Fibroblast of skin of back (primary cell): ENCODE results near the gene TRAPPC3.

Experiments used
- DNase-seq: peaks from one replicate; pipeline ENCODE4 v3.0.0-alpha.2; 2013

TRAPPC3 gene

DNA sequence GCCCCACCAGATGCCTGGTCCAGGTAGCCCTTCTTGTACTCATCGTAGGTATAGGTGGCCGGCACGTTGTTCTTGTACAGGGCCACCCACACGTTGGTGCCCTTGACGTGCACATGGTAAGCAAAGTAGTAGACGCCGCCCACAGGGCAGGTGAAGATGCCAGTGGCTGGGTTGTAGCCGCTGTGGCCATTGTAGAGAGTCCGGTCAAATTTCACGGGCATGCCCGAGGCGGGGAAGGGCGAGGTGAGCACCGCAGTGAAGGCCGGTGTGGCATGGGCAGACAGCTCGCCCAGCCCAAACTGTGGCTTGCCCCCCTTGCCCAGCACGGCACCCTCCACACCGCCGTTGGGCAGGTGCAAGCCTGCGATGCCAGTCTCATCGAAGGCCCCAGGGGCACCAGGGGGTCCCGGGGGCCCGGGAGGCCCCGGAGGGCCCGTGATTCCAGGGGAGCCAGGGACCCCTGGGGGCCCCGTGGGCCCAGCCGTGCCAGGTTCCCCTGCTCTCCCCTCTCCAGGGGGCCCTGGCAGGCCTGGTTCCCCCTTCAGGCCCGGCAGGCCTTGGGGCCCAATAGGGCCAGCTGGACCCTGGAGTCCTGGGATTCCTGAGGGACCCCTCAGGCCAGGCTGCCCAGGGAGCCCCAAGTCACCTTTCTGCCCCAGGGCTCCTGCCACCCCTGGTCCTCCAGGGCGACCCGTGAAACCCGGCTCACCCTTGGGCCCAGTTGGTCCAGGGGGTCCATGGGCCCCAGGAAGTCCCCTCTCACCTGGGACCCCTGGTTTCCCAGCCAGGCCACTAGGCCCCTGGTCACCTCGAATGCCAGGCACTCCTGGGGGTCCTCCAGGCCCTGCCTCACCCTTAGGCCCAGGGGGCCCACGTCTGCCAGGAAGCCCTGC lies 51.3 kb downstream of the TRAPPC3 start:
- no peak for DNase-seq

DNA sequence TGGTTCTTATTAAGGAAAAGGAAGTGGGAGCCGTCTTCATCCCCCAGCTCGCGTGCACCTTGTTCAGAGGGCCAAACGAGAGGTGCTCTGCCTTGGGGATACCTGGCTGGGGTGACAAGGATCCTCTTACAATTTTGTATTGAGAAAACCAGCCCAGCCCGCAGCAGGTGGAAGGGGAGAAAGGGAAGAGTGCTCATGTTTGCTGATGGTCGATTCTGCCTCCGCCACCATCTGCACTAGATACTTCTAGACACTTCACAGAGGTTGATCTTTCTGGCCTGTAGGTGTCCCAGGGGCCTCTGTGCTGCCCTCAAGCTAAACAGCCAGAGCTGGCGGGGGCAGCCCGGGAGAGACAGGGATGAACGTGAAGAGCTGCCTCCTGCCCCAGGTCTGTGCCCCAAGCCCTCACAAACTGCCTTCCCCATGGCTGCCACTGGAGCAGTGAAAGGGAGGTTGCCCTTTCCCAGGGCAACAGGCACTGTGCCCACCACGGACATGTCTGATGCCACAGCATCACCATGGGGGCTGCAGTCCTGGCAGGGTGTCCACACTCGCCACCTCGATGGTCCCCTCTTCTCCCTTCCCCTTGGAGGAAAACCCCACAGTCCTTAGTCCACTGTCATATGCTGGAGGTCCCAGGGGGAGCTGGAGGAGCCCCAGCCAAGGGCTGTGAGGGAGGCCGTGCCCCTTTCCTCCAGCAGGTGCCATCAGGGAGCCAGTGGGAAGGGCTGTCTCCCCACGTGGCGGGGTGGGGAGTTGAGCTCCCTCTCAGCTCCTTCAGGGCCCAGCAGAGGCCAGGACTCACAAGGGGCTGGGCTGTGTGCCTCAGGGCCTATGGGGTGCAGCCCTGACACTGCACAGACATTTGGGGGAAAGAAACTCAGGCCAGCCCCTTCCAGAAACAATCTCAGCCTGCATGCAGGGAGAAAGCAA lies 52.5 kb downstream of the TRAPPC3 start:
- DNase-seq, result peak; percentile 36

DNA sequence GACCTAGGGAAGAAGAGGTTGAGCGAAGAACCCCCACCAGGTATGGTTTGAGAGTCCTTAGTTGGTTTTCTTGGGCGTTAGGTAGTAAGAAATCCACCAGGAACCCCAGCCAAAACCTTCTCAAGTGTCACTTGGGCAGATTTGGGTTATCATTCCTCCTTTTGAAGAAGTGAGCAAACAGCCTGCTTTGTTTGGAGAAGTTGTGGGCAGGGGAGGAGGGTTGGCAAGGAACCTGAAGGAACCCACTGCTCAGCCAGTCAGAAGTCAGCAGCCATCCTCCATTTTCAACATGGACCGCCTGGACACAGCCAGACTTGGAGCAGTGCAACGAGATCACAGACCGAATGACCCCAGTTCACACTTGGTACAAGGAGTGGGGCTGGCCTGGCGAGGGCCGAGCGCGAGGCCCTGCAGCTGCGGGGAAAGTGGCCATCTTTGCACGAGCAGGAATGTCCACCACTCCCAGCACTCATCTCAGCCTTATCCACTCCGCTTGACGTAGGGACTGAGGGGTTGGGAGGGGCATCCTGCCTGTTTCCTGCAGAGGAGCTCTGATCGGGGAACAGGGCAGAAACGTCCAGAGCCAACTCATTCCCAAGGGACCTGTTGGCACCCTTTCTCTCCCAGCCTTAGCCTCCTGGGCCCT lies 53.4 kb downstream of the TRAPPC3 start:
- DNase-seq, result no peak

DNA sequence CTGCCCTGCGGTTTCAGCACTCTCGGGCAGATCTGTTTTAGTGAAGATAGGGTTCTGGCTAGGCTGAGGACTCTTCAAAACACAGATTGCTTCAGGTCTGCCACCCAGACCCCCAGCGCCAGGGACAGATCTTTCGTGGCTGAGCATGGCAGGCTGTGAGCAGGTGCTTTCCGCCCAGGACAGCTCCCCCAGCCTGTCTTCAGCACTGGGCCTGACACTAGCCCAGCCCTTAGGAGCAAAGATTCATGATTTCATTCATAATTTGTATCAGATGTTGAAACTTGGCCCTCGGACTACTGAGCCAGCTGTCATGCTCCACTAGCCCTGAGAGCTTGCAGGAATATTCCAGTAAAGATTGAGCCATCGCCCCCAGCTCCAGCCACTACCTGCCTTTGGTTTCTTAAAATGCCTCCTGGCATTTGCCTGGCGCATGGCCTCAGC lies 54.6 kb downstream of the TRAPPC3 start:
- no peak for DNase-seq

DNA sequence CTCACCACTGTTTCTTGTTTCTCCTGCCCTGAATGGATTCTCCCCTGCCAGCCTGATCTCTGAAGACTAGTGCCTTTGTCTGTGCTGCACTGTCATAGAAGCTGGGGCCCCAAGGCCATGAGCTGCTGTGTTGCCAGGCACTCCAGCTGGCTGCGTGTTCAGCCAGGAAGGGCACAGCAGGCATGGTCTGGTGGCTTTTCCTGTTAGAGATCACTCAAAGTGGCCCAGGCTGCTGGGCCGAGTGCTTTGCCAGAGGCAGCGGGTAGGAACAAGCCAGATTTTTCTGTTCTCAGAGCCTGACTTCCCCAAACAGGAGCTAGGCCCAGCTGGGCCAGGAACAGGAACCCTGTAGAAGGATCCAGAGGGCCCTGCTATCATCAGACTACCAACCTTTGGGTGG lies 55.4 kb downstream of the TRAPPC3 start:
- DNase-seq, result no peak

DNA sequence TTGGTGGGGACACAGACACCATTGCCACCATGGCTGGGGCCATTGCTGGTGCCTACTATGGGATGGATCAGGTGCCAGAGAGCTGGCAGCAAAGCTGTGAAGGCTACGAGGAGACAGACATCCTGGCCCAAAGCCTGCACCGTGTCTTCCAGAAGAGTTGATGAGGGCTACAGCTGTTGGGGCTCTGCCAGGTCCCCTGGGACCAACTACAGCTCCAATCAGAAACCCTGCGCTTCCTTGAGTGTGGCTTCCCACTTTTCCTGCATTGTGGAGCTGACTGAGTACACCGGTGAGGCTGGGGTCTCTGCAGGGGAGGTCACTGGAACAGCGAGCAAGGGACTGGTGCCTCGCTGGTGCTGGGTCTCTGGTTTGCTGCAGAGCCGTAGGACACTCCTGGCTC lies 56.1 kb downstream of the TRAPPC3 start:
- no peak for DNase-seq

DNA sequence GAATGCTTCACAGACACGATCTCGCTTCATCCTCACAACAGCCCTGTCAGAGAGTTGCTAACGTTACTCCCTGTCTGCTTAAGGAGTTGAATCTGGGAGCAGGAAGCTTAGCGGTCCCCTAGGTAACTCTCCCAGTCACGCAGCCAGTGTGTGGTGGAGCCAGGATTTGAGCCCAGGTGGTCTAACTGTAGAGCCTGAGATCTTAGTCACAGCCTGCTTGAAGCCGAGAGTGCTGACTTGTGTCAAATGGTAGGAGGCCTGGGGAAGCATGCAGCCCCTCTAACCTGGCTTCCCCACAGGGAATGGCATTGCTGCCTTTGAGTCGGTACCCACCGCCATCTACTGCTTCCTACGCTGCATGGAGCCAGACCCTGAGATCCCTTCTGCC lies 56.5 kb downstream of the TRAPPC3 start:
- no peak for DNase-seq

DNA sequence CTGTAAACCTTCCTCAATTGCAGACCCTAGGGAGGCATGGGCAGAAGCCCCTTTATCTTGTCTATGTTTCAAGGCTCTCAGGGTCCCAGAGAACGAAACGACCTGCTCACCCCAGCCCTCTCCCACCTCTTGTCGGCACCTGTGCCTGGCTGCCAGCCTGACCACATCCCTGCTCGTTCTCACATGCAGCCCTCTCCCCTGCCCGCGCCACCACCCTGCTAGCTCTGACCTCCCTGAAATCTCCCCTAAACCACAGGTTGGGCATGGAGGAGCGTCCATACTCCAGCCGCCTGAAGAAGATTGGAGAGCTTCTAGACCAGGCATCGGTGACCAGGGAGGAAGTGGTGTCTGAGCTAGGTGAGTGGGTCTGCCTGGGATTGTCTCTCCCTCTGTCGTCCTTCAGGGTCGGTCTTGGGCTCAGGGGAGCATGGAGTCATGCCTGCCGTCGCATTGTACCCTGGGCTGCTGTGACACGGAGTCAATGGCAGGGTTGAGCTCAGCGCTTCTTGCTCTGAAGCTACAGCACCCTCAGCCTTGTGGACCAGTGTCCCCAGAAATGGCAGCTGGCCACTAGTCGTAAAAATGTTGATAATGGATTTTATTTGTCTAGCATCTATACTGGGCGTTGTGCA lies 57.0 kb downstream of the TRAPPC3 start:
- DNase-seq, result no peak

DNA sequence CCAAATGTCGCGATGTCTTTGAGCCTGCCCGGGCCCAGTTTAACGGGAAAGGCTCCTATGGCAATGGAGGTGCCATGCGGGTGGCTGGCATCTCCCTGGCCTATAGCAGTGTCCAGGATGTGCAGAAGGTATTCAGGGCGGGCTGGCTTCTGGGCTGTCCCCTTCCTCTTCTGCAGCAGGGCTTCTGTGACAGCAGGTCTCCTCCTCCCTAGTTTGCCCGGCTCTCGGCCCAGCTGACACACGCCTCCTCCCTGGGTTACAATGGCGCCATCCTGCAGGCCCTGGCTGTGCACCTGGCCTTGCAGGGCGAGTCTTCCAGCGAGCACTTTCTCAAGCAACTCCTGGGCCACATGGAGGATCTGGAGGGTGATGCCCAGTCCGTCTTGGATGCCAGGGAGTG lies 57.6 kb downstream of the TRAPPC3 start:
- DNase-seq, result no peak

DNA sequence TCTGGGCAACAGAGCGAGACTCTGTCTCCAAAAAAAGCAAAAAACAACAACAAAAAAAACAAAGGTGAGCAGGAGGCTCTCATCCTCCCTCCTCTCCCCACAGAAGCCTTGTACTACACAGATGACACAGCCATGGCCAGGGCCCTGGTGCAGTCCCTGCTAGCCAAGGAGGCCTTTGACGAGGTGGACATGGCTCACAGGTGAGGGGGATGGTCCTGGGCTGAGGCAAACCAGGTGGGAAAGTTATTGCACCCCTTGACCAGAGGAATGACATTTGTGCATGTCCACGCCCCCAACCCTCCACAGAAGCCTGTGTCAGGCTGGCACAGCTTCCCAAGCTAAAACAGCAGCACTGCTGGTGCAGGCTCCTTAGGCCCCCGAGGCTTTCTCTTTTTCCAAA lies 58.1 kb downstream of the TRAPPC3 start:
- no peak for DNase-seq

DNA sequence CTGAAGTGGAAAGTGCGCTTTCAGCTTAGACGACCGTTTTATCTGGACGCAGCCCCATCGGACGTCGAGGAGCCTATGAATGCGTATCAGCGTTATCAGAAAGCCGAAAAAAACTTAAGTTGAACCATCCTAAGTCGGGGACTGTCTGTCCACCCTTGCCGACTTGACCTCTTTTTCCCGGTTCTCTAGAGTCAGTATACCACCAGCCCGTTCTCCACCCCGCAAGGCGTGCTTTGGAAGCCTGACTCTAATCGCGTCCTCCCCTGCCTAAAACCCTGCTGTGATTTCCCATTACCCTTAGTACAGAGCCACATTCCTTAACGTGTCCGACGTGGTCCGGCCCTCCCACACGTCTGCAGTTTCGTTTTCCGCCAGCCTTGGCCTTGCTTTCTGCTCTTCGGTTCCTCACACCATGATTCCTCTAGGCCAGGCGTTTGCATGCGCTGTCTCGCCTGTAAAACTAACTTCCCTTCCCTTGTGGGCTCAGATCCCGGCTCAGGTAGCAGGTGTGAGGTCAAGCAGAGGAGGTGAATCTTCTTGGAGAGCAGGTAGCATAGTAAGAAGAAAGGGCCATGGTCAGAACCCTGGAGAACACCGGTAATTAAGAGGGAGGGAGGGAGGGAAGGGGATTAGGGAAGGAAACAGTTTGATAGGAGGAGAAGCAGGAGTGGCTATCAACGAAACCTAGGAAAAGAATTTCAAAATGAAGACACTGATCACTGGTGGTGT lies 59.7 kb downstream of the TRAPPC3 start:
- peak; percentile 57 for DNase-seq

DNA sequence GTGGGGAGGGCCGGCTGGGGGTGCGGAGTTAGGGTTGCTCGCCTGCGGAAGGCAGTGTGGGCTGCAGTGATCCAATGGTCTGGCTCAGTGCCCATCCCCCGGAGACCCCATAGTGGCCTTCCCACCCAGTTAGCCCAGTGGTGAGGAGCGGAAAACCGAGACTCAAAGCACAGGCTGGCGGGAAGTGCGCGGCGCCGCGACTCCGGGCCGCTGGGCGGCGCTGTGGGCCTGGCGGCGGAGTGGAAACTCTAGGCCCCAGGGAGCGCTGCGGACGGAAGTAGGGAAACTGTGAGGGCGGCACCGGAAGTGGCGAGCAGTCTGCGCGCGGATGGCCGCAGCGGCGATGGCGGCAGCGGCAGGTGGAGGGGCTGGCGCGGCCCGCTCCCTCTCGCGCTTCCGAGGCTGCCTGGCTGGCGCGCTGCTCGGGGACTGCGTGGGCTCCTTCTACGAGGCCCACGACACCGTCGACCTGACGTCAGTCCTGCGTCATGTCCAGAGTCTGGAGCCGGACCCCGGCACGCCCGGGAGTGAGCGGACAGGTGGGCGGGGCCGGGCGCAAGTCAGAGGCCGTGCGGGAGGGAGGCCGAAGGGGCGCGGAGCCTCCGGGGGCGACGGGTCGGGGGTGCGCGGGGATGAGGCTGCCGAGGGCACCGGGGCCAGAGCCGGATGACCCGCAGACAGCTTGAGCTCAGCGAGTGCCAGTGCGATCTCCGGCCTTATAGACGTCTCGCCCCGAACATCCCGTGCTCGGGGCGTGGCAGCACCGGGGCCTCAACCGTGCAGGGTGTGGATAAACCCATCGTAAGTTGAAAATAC lies 60.5 kb downstream of the TRAPPC3 start, which contains the start of gene ADPRS:
Gene ADPRS, plus strand, starts transcription at position 316 of the 816 bp plus-strand sequence. Its CDS starts 13 bp downstream, at position 329.
- peak; percentile 88 for DNase-seq

DNA sequence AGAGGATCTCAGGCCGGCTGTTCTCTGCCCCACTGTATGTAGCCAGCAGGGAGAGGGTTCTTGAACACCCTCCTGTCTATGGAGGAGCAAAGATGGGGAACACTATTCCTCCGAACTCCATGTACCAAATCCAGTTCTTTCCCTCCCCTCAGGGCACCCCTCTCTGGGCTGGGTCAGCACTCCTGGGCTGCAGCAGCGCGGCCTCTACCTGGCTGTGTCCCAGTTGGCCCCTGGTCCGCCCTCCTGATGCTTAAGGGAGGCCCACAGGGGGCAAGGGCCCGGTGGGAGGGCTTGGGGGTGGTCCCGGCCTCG lies 61.1 kb downstream of the TRAPPC3 start:
- no peak for DNase-seq

DNA sequence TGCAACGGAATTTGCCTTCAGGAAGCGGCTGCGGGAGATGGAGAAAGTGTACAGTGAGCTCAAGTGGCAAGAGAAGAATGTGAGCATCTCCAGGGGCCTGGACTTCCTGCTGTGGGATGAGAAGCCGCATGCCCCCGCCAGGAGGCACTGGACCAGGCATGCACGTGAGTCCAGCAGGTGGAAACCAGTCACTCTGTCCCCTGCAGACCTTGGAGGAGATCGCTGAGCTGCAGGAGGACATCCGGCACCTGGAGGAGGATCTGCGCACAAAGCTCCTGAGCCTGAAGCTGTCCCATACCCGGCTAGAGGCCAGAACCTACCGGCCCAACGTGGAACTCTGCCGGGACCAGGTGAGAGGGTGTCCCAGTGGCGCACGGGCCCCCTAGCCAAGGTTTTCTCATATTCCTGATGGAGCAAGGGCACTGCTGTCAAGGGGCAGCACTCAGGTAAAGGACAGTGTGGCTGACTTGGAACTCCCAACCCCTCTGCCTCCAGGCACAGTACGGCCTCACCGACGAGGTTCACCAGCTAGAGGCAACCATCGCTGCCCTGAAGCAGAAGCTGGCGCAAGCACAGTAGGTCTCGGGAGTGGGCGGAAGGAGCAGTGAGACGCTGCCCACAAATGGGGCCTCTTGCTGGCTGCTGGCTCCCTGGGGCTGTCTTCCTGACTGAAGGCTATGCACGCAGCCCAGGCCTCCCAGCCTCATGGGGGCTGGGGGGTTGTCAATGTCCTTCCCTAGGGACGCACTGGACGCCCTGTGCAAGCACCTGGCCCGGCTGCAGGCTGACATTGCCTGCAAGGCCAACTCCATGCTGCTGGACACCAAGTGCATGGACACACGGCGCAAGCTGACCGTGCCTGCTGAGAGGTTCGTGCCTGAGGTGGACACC lies 61.8 kb downstream of the TRAPPC3 start:
- no peak for DNase-seq
